Anterior cingulate cortex (tissue), 58 donors: ENCODE results near the gene GAD1.

ENCODE experiments used
- DNase-seq, 58 donors: peaks; one replicate each; lab custom pipeline; 2025; lab: John Stamatoyannopoulos, UW

The GAD1 gene

DNA sequence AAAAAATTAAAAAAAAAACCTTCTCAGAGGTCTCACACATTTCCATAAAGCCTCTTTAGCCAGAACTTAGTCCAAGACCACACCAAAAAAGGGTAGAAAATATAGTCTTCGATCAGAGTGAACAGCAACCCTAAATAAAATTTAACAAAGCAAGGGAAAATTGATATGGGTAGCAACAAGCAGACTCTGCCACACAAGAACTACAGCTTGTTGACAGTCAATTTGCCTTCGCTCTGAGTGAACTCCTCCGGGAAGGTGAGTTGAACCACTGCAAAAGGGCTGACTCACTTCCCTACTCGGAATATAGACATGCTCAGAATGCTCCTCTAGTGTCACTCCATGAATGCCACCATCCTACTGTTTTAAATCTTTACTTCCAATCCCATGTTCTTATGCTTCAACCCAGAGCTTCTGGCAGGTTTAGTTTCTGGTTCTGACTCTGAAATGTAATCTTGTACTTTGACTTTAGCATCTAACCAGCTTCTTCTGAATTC lies 24.1 kb downstream of the GAD1 start:
- no peak for DNase-seq

DNA sequence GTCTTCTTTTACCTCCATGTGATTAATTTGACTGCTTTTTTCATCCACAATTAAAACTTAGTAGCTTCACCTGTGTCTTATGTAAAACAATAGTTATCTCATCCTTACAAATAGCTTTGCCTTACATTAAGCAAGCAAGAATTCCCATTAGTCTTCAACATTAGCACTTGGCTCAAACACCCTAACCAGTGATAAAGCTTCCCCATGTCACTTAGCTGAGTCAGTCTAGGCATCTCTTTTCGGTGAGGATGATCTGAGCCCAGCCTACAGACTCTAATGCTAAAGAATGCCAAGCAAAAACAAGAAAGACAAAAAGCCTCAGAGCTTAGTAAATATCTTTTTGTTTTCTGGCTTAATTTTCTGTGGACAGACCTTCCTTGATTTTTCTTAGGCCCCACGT lies 26.1 kb downstream of the GAD1 start:
- no peak for DNase-seq

DNA sequence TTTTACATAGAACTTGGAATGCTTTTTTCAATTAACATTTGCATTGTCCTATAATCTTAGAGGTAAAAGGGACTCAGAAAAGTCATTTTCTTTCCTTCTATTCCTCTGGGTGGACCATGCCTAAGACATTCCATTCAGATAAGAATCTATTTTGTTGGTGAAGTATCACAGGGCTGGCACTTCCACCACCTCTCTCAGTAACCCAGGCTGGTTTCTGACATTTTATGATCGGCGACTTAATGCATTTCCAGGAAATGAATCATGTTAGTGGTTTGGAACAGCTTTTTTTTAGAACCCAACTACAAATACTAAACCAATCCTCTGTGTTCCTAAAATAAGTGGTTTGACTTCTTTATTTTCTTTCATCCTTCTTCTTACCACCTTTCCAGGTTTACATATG lies 27.0 kb downstream of the GAD1 start:
- no peak for DNase-seq

DNA sequence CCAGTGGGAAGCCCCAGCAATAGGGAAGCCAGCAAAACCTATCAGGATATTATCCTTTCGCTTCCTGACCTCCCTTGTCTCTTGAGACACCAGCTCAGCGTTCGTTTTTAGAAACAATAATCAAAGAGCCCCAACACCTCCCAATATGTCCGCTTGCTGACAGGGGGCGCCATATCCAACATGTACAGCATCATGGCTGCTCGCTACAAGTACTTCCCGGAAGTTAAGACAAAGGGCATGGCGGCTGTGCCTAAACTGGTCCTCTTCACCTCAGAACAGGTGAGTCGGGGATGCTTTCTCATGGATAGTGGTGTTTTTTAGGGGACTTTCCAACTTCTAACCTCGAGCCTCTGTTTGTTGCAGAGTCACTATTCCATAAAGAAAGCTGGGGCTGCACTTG lies 28.7 kb downstream of the GAD1 start:
- no peak for DNase-seq

DNA sequence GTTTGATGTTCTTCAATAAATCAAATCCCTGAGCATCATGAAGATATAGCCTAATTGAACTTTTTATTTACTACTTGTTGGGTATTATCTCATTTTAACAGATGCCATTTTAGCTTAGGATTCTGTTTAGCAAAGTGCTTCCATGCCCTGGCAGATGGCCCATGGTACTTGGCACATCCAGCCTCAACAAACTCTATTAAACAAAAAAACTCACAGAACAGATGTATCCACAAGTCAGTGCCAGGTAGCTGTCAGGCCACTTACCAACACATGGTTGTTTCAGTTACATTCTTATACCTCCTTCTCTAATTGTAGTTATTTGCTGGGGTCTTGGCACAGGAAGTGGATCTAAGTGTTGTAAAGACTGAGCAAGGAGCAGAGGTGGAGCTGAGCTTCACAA lies 29.6 kb downstream of the GAD1 start:
- no peak for DNase-seq

DNA sequence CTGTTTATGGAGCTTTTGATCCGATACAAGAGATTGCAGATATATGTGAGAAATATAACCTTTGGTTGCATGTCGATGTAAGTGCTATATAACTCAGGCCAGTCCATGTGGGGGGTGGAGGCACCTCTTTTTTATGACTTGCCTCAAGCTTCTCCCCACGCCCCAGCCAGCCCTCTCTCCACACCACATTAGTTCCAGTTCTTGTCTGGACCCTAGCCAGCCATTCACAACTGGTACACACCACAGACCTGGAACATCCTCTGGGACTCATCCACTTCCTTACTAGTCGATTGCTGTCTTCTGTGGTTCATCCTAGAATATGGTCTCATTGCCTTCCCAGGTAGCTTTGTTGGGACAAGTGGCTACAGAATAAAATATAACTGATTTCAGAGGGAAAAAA lies 31.0 kb downstream of the GAD1 start:
- no peak for DNase-seq

DNA sequence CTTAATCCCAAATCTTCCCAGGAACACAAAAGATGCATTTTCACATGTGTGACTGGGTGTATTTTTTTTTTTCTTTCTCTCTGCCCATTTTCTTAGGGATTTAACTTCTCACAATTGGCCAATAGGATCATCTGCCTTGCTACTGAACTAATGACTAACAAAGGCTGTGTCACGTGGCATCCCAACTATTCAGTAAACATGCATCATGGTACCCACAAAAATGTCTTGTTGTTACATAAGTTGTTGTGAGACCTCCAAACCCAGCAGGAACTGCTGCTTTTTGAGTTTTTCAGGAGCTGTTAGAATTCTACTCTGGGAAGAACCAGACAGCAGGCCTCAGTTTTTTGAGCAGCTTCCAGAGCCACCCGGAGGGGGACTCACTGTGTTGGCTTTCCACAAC lies 31.9 kb downstream of the GAD1 start:
- DNase-seq = no peak

DNA sequence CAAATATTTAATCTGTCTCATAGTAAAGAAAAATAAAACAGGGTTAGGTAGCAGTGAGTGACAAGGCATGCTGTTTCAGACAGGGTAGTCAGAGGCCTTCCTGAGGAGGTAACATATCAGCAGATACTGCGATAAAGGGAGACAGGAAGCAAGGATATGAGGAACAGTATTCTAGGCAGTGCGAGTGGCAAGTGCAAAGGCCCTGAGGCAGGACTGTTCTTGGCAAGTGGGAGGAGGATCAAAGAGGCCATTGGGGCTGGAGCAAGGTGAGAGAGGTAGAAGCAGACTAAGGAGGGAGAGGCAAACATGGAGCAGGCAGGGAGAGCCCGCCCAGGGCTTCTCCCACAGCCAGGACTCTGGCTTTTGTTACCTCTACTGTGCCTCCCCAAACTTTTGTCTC lies 33.6 kb downstream of the GAD1 start:
- DNase-seq = no peak

DNA sequence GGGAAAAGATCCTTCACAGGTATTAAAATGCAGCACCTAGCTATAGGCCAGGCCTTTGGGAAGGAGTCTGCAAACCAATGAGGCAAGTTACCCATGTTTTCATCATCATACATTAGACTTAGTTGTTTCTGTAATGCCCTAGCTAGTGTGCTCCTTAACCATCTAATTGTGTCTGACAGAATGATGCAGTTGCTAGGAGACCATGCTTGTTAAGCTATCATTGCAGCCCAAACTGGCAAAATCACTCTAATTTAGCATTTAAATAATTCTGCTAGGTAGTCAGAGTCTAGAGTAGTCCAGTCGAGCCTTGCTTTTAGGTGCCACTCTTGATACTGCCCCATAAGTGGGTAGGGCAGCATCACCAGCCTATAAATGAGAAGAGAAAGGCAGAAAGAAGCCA lies 34.9 kb downstream of the GAD1 start:
- DNase-seq = no peak

DNA sequence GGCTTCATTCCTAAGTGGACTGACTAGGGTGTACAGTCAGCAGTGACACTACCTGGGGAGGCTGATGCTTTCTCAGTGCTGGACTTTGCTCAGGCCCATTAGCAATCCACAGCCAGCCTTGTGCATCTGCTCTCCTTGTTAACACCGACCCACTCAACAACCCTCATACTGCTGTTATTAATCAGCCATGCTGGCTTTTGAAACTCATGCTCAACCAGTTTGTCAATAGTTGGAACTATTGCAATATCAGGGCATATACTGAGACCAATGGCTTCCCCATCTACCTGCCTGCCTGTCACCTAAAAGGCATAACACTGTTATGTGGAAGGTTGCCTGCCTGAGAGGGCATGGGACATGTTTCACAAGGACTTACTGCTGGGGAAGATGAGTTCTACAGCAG lies 39.4 kb downstream of the GAD1 start:
- DNase-seq = no peak

DNA sequence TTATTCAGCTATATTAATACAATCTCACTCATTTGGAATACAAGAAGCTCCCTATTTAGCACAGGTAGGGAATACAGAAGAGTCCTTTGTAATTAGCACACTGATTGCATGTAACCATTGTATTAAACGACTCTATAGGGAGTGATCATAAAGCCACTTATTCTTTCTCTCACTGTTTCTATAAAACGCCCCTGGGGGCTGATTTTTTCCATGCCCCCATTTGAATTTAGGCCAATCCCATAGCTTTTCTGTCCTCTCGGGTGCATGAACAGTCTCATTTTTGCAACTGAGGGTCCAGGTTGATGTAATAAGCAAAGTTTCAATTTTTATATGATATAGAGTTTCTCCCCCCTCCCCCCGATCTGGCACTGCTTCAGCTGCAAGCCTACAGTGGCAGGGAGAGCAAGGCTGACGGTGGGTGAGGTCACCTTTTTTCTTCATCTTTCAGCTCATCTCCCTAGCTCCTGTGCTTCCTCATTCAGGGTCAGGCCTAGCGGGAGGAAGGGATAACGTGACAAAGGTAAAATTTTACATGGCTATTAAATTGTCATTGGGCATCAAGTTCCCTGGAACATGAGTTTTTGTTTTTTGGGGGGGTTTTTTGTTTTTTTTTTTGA lies 45.7 kb downstream of the GAD1 start:
- DNase-seq = no peak

DNA sequence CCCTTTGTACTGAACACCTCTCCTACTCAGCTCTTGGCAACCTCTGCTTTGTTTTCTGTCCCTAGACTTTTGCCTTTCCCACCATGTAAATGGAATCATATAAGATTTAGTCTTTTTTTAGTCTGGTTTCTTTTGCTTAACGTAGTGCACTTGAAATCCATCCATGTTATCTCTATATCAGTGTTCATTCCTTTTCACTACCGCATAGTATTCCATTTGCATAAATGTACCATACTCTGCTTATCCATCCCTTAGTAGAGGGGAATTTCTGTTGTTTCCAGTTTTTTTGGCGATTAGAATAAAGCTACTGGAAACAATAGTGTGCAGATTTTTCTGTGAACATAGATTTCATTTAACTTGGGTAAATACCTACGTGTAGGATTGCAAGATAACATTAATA lies 46.4 kb downstream of the GAD1 start:
- DNase-seq = no peak

DNA sequence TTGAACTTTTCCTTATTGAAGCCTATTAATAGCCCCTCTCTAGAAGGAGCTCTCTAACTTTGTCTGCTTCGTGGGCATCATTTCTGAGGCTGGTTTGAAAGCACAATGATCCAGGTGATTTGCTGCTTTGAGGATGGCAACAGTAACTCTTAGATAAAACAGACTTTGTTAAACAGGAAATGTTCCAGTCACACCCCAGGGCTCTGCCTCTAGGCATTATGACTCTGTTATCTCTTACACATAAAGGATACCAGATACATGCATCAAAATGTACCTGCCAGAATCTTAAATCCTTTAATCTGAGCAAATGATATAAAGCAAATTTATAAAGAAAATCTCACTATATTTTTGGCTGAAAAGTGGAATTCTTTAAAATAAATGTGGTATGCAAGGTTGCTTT lies 52.3 kb downstream of the GAD1 start:
- DNase-seq = no peak

DNA sequence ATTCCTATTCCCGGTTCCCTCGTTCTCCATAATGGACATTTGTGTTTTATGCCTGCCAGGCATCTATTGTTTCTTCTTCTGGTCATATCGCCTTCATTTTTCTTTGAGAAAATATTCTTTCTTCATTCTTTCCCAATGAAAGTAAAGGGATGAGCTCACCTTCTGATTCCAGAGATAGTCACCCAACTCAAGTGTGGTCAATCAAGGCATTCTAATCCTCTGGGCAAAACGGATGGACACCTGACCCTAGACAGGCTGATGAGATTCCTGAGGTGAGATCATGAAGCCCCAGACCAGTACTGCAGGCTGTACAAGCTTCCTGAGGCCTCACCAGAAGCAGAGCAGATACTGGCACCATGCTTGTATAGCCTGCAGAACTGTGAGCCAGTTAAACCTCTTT lies 52.8 kb downstream of the GAD1 start:
- no peak for DNase-seq

DNA sequence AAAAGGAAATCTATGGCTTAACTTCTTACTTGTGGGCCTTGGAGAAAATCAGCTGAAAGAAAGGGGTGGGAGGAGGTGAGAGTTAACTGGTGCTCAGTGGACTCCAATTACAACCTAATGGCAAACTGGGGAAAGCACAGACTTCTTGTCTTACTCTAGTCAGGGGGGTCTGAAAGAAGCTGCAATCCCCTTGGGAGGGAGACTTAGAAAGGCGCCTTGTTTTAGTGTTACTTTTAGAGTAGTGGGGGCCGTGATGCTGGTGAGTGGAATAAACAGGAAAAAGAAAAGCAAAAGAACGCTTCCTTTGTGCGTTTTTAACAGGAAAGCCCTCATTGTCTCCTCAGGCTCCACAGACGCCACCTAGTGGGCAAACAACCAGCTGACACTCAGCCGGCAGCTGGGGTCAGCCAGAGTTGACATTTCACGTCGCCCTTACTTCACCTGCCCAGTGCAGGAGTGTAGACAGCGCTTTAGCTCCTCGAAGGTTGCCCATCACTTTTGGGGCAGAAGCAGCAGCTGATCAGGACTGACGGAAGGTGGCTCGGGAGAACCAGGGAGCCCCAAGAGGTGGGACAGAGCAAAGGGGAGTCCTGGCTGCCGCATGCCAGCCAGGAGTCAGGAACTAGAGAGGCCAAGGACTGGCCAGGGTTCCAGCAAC lies 56.5 kb downstream of the GAD1 start:
- peak in 49 of 58 donors; percentile 0 to 70 (median 26) for DNase-seq

DNA sequence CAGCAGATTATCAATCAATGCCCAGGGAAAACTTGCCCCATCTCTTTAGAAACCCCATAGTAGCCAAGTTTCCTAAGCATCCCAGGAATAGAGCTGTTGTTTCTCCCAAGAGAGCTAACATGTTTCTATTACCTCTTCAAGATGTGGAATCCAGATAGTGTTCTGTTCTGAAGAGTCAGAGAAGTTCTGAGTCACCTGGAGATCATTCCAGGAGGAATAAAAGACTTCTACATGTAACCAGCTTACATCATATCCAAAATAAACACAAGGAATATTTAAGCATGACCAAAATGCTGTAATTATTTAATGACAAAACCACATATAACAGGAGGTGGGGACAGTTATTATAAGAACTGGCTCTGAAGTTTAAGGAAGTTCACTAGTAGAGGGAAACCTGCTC lies 61.4 kb downstream of the GAD1 start:
- DNase-seq = no peak

DNA sequence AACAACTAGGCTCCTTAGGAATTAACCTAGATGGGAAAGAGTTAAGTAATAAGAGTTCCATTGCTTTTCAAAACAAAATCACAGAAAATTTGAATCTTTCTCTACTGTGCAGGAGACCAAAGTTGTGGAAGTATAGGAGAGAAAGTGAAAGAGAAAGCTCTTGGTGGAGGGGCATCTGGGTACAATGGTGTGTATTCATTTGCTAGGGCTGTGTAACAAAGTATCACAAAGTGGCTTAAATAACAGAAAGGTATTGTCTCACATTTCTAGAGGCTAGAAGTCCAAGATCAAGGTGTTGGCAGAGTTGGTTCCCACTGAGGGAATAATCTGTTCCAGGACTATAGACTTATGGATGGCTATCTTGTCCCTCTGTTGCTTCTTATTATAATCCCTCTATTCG lies 61.8 kb downstream of the GAD1 start:
- DNase-seq = no peak

DNA sequence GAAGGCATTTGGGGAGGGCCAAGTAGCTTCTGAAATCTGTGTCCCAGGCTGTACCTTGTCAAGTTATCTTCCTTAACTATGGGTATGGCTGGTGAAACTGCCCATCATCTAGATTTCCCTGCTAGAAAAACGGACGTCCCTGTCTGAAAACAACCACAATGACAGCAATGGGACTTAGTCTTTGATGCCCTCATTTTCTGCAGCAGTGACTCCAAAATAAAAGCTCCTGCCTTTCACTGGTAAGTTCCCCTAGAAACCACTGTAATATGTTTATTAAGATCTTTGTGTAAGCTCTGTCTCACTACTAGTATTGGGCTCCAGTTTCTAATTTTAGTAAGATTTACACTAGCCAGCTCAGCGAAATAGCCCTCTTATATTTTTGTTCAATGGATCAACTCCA lies 65.2 kb downstream of the GAD1 start:
- DNase-seq = no peak

DNA sequence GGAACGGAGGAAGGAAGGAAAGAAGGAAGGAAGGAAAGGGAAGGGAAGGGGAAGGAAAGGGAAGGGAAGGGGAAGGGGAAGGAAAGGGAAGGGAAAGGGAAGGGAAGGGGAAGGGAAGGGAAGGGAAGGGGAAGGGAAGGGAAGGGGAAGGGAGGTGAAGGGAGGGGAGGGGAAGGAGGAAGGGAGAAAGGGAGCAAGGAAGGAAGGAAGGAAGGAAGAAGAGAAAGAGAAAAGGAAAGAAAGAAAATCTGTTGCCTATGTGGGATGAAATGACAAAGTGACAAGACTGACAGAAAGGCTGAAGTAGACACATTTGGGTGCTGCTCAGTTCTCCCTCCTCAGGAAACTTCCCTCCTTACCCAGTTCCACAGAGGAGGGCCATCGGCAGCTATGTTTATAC lies 66.1 kb downstream of the GAD1 start:
- DNase-seq = no peak

DNA sequence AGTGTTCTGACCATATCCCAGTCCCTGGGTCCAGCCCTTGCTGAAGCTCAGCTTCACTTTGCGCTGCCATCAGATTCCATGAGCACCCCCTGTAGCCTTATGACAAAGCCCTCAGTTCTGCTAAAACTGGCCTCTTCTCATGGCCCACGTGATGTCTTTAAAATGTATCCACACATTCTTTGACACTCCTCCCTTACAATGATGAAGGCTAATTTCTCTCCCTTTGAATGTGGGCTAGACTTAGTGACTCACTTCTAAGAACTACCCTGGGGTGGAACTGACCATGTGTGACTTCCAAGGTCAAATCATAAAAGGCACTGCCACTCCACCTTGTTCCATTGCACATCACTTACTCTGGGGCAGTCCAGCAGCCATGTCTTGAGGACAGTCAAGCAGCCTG lies 67.0 kb downstream of the GAD1 start:
- no peak for DNase-seq

DNA sequence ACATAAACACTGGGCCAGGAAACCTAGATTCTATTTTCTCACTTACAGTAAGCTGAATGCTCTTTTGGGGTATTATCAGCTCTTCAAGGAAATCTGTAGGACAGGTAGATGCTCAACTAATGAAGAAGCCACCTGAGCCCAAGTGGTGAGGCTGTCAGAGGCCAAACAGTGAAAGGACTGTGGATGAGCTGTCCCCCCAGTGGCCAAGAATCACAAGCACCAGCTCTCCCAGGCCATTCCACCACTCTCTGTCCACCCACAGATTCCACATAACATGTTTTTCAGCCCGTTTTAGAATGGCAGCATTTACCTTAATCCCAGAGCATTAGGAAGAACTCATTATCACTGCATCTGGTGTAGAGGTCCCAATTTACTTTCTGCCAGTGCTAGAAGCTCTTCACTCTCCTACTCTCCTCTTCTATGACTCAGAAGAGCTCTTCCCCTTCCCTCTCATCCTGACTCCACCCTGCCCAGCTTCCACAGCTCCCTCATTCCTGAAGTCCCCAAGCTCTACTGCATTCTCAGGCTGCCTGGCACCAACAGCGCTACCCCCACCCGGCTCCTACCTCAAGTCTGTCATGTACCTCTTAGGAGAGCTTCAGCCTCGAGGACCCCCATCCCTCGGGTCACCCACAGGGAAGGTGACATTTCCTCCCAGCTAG lies 68.6 kb downstream of the GAD1 start:
- DNase-seq = no peak

DNA sequence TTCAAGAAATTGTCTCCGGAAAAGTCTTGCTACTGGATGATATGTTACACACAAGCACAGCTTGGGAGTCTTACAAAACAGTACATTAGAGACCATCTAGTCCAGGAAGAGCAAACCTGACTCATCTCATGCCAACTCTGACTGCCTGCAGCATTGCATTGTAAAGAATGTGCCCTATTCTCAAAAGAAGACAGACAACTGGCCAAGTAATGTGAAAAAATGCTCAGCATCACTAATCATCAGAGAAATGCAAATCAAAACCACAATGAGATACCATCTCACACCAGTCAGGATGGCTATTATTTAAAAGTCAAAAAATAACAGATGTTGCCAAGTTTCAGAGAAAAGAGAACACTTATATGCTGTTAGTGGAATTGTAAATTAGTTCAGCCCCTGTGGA lies 69.7 kb downstream of the GAD1 start:
- DNase-seq = no peak
